CD4-positive, alpha-beta T cell treated with Interleukin-15 for 4 hours (primary cell): ENCODE measurements around the gene NPHP1.
A peak's percentile ranks its signal among the peaks of the same experiment; 100 is the strongest.
"Not testable (repeated sequence)": the region's sequence is repeated elsewhere in the genome, so short reads cannot be mapped to it uniquely, and the experiment has no call there.

Source experiments
- DNase-seq: peaks from one replicate; pipeline ENCODE4 v3.0.0-alpha.2; 2020; ENCODE audit warnings: low spot score

The NPHP1 gene

DNA sequence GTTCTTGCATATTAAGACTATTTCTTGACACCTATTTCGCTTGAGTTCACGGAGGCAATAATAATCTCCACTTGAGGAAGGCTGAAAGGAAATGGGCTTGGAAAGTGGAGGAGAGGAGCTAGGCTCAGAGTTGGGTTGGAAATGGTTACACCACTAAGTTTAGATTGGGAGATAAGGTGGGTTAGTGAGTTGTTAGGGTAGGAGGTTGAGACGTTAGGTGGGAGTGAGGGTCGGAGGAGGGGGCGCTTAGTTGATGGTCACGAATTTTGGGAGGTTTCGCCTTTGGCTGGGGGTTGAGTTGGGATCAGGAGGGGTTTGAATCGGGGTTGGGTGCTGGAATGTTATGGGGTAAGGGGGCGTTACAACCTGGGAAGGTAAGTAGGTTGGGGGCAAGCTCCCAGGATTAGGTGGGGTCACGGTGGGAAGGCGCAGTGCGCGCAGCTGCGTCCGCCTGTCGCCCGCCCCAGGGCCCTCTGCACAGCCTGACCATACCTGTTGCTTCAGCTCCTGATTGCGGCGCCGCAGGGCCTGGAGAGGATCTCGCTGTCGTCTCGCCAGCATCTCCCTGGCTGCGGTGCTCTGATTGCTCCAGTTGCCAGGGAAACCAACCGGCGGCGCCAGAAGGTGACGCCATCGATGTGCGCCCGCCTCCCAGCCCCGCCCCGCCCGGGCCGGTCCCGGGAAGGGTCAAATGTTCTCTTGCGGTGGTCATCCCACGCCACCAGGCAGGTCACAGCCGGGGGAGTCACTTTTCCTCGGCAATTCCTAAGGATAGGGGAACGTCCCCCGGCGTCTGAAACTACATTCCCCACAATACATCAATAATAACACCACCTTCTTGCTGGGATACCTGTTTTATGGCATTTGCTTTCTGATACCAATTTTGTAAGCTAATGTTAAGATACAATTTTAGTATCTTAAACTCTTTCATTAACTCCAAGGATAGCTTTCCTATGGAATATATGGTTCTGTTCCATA lies at the start of gene NPHP1:
Gene NPHP1, minus strand, starts transcription at position 606 of the 978 bp plus-strand sequence. Its CDS starts 45 bp downstream, at position 561.
- peak; percentile 84 for DNase-seq

GRCh38 chr2:110248081-110248795 lies 43.4 kb upstream of the NPHP1 start:
- DNase-seq = not testable (repeated sequence)

DNA sequence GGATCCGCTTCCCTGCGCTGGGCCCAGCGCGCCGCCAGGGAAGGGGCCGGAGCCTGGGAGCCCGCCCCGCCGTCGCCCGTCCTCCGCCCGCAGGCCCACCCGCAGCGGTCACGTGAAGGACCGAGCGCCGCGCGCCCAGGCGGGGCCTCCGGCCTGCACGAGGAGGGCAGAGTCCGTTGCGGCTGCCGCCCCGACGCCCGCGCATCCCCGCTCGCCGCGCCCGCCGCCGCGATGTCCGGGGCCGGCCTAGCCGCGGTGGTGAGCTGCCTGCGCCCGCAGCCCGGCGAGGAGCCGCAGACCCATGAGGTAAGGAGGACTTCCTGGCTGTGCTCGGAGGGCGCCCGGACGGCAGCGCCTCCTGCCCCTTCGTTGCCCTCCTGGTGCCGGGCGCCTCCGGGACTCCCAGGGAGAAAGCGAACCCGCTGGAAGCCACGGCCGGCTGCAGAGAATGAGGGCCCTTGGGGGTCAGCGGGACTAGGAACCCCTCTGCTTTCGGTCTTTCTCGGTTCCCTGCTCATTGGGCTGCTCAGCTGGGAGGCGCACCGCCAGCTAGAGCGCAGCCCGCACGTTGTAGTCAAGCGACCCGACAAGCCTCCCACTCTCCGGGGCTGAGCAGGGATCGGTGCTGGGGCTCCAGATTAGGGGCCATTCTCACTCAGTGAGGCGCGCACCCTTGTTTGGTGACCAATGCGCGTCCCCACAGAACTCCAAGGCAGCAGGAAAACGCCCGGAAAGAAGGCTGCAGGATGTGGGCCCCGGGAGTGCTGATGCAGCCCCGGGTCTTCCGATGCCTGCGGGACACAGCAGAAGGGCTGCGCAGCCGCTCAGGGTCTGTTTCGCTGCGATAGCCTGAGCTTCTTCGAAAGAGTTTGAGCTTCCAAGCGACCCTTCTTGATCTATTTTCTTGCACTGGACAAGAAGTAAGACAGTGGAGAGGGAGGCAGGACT lies 40.9 kb upstream of the NPHP1 start:
- DNase-seq = not testable (repeated sequence)

GRCh38 chr2:110243283-110243682 lies 38.5 kb upstream of the NPHP1 start:
- not testable (repeated sequence) for DNase-seq

- not testable (repeated sequence) for DNase-seq
Observed at GRCh38 chr2:110234514-110234913, 29.7 kb upstream of the NPHP1 start.

GRCh38 chr2:110229886-110230285 lies 25.1 kb upstream of the NPHP1 start:
- not testable (repeated sequence) for DNase-seq

DNA sequence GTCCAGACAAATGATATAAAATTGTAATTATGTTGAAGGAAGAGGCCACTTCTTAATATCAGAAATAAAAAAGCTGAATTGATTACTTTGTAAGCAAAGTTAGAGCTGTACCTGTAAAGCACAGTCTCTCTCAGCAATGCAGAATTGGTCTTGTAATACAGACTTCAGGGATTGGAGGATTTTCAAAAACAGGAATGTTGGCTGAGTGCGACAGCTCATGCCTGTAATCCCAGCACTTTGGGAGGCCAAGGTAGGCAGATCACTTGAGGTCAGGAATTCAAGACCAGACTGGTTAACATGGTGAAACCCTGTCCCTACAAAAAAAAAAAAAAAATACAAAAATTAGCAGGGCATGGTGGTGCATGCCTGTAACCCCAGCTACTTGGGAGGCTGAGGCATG lies 17.8 kb upstream of the NPHP1 start:
- not testable (repeated sequence) for DNase-seq

- DNase-seq = no peak
Observed at GRCh38 chr2:110221938-110222337, 17.1 kb upstream of the NPHP1 start.

DNA sequence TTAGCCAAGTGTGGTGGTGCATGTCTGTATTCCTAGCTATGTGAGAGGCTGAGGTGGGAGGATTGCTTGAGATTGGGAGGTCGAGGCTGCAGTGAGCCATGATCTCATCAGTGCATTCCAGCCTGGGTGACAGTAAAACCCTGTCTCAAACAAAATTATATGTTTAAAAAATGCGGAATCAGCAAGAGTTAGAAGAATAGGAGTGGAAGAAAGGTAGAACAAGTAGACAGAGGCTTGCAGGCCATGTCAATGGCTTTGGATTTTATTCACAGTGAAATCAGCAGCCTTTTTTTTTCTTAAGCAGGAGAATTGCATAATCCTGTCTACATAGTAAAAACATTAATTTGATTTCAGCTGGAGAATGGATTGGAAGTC lies 15.4 kb upstream of the NPHP1 start:
- DNase-seq = no peak

GRCh38 chr2:110219496-110220189 lies 14.8 kb upstream of the NPHP1 start:
- no peak for DNase-seq

DNA sequence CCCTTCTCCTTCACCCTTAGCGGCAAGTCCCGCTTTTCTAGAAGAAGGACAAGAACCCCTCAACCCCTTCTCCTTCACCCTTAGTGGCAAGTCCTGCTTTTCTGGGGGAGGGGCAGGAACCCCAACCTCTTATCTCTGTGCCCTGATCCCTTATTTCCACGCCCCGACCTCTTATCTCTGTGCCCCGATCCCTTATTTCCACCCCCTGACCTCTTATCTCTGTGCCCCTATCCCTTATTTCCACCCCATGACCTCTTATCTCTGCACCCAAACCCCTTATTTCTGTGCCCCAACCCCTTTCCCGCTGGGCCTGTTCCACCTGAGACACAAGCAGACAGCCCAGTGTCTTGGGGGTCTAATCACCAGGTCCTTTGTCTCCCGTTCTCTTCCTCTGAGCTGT lies 14.1 kb upstream of the NPHP1 start:
- DNase-seq = not testable (repeated sequence)

GRCh38 chr2:110216803-110217202 lies 12.0 kb upstream of the NPHP1 start:
- DNase-seq = no peak

GRCh38 chr2:110216199-110216598 lies 11.4 kb upstream of the NPHP1 start:
- DNase-seq = no peak

DNA sequence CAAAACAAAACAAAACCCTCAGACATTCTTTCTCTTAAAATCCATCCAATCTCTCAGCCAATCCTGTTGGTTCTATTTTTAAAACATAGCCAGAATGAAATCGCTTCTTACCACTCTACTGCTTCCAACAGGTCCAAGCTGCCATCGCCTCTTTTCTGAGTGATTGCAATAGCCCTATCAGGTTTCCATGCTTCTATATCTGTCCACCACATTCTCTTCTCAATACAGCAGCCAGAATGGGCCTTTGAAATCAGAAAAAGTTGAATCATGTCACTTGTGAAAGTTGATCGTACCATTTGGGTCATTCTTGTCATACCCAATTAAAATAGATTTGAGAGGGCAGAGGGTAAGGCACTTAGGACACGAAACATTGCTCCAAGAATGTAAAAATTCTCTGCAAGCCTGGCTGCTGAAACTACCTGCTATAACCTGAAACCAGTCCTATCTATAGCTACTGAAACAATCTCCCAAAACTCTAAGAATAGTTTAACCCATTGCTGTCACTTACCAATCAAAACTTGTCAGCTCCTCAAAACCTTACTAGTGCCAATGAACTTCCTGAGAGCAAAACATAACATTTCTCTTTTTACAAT lies 10.8 kb upstream of the NPHP1 start:
- no peak for DNase-seq

GRCh38 chr2:110215091-110215490 lies 10.3 kb upstream of the NPHP1 start:
- no peak for DNase-seq

GRCh38 chr2:110213522-110213921 lies 8.7 kb upstream of the NPHP1 start:
- DNase-seq = not testable (repeated sequence)

- peak; percentile 74 for DNase-seq
Observed at GRCh38 chr2:110211938-110212858, 7.4 kb upstream of the NPHP1 start, which contains the start of gene MTLN. MTLN (minus strand) TSS chr2:110212547; CDS start chr2:110212525, 22 bp downstream.

- DNase-seq = no peak
Observed at GRCh38 chr2:110205660-110206455, 1.0 kb upstream of the NPHP1 start.

DNA sequence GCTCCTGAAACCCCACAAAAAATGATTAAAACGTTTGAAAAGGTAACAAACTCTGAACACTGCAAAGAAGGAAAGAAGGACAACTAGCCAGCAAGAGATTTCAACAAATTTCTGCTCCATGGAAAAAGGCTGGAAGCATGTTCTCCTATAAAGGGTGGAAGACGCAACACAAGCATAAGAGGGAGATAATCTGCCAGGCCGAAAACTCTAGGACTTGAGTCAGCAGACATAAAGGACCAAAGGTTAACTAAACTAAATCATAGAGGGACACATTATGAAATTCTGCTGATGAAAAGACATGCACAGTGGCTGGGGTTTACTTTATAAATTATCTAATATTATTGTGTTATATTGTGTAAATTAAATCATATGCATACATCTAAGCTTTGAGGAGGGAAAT lies 6.8 kb downstream of the NPHP1 start:
- no peak for DNase-seq
